Tibial nerve (tissue), 4 donors: ENCODE measurements around the gene HS6ST3.

ENCODE experiments used
- CTCF ChIP-seq, 5 experiments: fragments of 200-600 bp in 3 of 5; fragments of 450-650 bp in 2 of 5; sonication (generic) in 3 of 5; IDR thresholded peaks; one replicate each; pipeline ENCODE4 v1.5.1; 2016 to 2019; ENCODE audit warnings: antibody characterized with exemption in 5 of 5, mild to moderate bottlenecking in 3 of 5, moderate library complexity in 2 of 5
- EP300 ChIP-seq, 2 donors: sonication (generic); formaldehyde crosslinking; IDR thresholded peaks; one replicate each; pipeline ENCODE4 v1.6.1; 2017; ENCODE audit warnings: antibody characterized with exemption in 2 of 2, mild to moderate bottlenecking in 1 of 2

GRCh38 chr13:96444676-96445075, 354.8 kb downstream of the HS6ST3 start:
- TF ChIP-seq CTCF (IDR thresholded peaks at IDR 0.05) (no peak), EP300 (IDR thresholded peaks at IDR 0.05) (no peak)
